ENCODE results near the gene TIMM13.

GRCh38 chr19:2381148-2381820 is 46.1 kb downstream of the TIMM13 start:
- TF ChIP-seq CTCF (IDR thresholded peaks at IDR 0.05) (no peak), MAFK (IDR thresholded peaks at IDR 0.05; ENCODE audit: partially characterized antibody) (no peak), SMC3 (IDR thresholded peaks at IDR 0.05) (no peak), HDAC2 (IDR thresholded peaks at IDR 0.05) (no peak), CBX2 (IDR thresholded peaks at IDR 0.05; ENCODE audit: borderline replicate concordance, low read depth) (no peak), USF2 (IDR thresholded peaks at IDR 0.05) (no peak), POLR2A (IDR thresholded peaks at IDR 0.05; ENCODE audit: low read length) (no peak), NFE2L2 (conservative IDR thresholded peaks at IDR 0.05; ENCODE audit: low read length) (no peak), EP300 (IDR thresholded peaks at IDR 0.05) (no peak), JUNB (IDR thresholded peaks at IDR 0.05) (no peak), SREBF2 (IDR thresholded peaks at IDR 0.05) (no peak), PBX3 (IDR thresholded peaks at IDR 0.05) (no peak), MAX (IDR thresholded peaks at IDR 0.05) (no peak), RNF2 (IDR thresholded peaks at IDR 0.05; ENCODE audit: borderline replicate concordance, low read depth) (no peak)
